ENCODE measurements around the gene ID4. TPM values are rescaled to one million over a fixed set of nuclear protein-coding genes. Genes with fewer than 3 reads are reported as not detected.

Gene ID4
- total and polyA plus RNA-seq, 2 of the 8 experiments (the other 6 are each of a cell fraction or from before 2014, with no cell fraction given) = 2.0 to 8.3 TPM

- no peak for TF ChIP-seq CHD7 (IDR thresholded peaks at IDR 0.05; ENCODE audit: insufficient replicate concordance, low read length)
- TF ChIP-seq BCL11A (IDR thresholded peaks at IDR 0.05; ENCODE audit: low read depth in 2 of 2, low read length in 2 of 2) = no peak
- TF ChIP-seq HDAC6 (IDR thresholded peaks at IDR 0.05; ENCODE audit: low read depth, low read length) = no peak
- TF ChIP-seq SAP30 (IDR thresholded peaks at IDR 0.05; ENCODE audit: insufficient read depth, insufficient replicate concordance, low read length) = peak; percentile 98
- TF ChIP-seq BACH1 (IDR thresholded peaks at IDR 0.05; ENCODE audit: low read length) = no peak; the same call in 1 of the 2 replicates
- TF ChIP-seq RXRA (IDR thresholded peaks at IDR 0.05; ENCODE audit: insufficient read depth, low read depth, low read length) = no peak
- no peak for TF ChIP-seq GTF2F1 (IDR thresholded peaks at IDR 0.05; ENCODE audit: borderline replicate concordance, low read depth, low read length)
- TF ChIP-seq SRF (IDR thresholded peaks at IDR 0.05; ENCODE audit: low read depth, low read length) = 0 out of 2 replicates have a peak, but pooled peaks have one; percentile 2
- no peak for TF ChIP-seq RFX5 (IDR thresholded peaks at IDR 0.05; ENCODE audit: borderline replicate concordance, low read depth, low read length)
These were observed 32.7 kb upstream of the ID4 start (continued) for GRCh38 chr6:19804205-19805128.

Data from H1 (cell line).